ENCODE results near the gene PGD.
"Not testable (repeated sequence)": the region's sequence is repeated elsewhere in the genome, so short reads cannot be mapped to it uniquely, and the experiment has no call there.

PGD gene

DNA sequence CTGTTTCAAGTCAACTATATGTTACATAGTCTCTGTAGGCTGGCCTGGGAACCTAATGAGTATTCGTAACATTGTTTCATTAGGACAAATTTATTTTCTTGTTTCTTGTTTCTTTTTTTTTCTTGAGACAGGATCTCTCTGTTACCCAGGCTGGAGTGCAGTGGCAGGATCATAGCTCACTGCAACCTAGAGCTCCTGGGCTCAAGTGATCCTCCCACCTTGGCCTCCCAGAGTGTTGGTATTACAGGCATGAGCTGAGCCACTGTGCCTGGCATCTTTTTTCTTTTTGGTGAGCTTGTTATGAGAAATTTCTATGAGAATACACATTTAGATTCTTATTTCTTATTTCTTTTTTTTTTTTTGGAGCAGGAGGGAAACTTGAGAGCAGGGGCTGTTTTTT, 38.2 kb downstream of the PGD start:
- no peak for DNase-seq (ENCODE audit: low read depth in 2 of 2)

DNA sequence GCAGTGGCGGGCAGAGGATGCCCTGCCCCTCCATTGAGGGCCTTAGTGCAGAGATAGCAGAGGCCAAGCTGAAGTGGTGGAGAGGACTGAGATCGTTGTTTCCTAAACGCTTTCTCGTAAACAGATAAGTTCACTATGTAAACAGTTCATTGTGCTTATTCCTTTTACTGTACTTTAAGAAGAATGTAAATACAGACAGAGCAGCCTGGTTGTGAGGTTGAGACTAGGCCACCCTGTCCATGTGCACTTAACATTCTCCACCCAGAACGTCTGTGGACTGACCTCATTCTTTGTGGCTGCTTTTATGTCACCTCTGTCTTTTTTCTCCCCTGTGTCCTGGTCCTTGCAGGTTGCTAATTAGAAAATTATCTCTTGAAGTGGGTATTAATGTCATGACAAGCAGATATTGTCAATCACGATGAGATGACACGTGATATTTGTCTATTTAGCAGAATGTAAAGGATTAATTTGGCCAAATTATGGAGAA, 39.9 kb downstream of the PGD start:
- DNase-seq (ENCODE audit: low read depth in 2 of 2): no peak

DNA sequence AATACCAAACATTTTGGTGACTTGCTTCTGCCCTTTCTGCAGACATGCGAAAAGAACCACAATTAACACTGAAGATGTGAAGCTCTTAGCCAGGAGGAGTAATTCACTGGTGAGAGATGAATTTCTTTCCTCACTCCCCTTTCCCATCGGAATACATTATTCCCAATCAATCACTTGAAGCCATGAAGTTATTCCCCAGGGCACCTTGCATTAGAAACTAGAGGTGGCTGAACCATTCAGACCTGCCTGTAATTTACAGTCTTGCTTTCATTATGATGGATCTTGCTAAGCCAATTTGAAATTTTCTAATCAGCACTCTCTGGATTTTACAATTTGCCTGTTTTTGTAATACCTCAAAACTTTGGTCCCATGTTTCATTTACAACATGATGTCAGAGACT, 41.4 kb downstream of the PGD start:
- no peak for DNase-seq (ENCODE audit: low read depth in 2 of 2)

DNA sequence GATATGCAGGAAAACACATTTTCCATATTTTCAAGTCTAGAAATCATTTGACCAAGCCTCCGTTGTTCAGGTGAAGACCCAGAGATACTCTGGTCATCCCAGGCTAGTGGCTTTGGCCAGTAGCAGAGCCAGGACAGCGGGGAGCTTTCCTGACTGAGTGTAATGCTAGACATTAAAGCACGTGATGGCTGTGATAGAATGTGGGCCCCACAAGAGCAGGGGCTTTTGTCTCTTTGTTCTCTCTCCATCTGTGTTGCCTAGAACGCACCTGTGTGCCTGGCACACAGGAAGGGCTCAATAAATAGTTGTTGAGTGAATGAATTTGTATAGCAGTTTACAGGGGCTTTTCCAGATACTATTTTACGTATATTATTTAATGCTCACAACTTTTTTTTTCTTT, 41.9 kb downstream of the PGD start:
- DNase-seq (ENCODE audit: low read depth in 2 of 2): no peak

DNA sequence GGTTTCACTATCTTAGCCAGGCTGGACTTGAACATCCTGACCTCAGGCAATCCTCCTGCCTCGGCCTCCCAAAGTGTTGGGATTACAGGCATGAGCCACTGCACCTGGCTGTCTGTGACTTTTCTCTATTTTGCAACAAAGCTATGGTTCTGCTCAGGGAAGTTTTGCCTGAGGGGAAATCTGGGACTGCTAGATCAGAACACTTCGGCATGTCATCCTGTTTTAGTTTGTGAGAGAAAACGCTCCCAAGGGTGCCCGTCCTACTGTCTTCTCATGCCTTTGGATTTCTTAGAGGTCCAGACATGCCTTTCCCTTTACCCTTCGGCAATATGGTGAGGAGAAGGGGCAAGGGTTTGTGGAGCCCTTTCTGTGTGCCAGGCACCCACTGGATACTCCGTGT, 45.4 kb downstream of the PGD start:
- no peak for DNase-seq (ENCODE audit: low read depth in 2 of 2)

DNA sequence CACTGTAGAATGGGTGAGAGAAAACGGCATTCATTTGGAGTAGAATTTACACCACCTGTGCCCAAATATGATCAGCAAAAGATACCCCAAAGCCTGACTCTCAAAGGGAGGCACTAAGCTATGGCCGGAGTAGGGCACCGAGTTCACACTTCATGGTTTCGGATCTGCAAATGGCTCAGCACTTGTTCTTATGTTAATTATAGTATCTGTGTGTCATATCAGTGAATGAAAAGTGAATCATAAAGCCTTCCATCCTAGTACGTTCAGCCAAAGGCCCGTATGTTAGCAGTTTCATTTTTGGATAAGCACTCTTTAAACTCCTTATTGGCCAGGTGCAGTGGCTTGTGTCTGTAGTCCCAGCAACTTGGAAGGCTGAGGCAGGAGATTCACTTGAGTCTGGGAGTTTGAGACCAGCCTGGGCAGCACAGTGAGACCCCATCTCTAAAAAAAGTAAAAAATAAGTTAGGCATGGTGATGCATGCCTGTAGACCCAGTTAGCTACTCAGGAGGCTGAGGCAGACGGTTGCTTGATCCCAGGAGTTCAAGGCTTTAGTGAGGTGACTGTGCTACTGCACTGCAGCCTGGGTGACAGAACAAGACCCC, 46.0 kb downstream of the PGD start:
- DNase-seq (ENCODE audit: low read depth in 2 of 2): no peak

DNA sequence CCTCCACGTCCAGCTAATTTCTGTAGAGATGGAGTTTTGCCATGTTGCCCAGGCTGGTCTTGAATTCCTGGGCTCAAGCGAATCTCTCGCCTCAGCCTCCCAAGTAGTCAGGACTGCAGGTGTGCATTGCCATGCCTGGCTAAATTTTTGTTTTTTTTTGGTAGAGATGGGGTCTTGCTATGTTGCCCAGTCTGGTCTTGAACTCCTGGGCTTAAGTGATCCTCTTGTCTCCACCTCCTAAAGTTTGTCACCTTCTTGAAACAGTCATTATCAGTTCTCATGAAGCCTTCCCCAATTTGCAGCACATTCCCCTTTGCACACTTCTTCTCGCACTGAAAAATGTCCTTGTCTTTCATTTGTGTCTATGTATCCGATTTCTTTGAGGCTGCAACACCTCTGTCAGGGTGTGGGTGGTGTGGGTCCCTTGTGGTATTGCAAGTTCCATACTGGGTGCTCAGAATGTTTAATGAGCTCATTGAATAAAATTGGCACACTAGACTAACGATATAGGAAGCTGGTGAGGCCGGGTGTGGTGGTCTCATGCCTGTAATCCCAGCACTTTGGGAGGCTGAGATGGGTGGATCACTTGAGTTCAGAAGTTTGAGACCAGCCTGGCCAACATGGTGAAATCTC, 48.0 kb downstream of the PGD start:
- no peak for DNase-seq (ENCODE audit: low read depth in 2 of 2)

DNA sequence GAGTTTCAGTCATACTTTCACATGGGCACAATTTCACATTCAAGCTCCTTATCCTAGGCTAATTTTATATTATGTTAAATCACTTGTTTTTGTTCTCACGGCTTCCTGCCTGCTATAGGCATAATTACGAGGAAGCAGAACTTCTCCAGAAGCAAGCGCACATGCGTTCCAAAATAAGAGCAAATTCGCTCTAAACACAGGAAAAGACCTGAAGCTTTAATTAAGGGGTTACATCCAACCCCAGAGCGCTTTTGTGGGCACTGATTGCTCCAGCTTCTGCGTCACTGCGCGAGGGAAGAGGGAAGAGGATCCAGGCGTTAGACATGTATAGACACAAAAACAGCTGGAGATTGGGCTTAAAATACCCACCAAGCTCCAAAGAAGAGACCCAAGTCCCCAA, 50.9 kb downstream of the PGD start, which contains the start of gene CORT:
TSS of gene CORT (plus strand) at position 281 of the 400 bp plus-strand sequence. CDS start 193 bp downstream, outside the sequence.
- no peak for DNase-seq (ENCODE audit: low read depth in 2 of 2)

DNA sequence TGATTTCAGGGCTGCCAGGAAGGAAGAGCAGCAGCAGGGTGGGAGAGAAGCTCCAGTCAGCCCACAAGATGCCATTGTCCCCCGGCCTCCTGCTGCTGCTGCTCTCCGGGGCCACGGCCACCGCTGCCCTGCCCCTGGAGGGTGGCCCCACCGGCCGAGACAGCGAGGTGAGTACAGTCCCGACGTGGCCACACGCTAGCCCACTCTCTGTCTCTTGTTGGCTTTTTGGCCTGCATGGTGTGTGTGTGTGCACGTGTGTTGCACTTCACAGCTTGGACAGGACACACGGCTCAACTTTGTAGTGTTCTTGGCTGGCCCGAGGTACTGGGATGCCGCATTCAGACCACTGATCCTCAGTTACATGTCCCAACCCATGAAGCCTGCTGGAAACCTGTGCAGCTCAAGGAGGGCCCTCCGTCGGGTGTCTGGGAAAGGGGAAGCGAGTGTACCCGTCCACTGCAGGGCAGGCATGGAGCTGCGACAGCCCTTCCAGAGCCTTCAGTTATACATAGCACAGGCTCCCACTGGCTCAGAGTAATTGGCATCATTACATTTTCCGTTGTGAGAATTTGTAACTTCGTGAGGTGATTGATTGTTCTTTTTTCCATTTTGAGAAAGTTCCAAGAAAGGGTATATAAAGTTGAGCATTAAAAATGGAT, 51.4 kb downstream of the PGD start:
- DNase-seq (ENCODE audit: low read depth in 2 of 2): no peak

DNA sequence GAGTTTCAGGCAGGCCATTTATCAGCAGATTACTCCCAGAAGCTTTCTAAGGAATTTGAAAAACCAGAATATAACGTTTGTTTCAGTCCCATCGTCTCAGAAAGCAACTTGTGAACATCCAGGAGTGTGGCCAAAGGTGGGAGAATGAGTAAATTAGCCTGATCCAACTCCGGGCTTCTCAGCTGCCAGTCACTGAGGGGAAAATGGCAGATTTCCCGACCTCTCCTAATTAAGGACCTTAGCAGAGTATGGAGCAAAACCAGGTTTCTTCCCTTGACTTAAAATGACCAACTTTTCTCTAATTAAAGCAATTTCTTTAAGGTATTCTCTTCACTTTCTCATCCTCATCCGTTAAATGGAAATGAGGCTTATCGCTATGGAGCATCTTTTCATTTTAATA, 52.0 kb downstream of the PGD start:
- DNase-seq (ENCODE audit: low read depth in 2 of 2): no peak

DNA sequence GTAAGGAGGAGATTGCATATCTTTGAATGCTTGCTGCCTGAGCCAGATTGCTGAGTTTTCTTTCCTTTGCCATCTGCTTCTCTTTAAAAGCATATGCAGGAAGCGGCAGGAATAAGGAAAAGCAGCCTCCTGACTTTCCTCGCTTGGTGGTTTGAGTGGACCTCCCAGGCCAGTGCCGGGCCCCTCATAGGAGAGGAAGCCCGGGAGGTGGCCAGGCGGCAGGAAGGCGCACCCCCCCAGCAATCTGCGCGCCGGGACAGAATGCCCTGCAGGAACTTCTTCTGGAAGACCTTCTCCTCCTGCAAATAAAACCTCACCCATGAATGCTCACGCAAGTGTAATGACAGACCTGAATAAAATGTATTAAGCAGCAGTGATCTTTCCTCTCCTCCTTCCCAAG, 52.4 kb downstream of the PGD start:
- no peak for DNase-seq (ENCODE audit: low read depth in 2 of 2)

DNA sequence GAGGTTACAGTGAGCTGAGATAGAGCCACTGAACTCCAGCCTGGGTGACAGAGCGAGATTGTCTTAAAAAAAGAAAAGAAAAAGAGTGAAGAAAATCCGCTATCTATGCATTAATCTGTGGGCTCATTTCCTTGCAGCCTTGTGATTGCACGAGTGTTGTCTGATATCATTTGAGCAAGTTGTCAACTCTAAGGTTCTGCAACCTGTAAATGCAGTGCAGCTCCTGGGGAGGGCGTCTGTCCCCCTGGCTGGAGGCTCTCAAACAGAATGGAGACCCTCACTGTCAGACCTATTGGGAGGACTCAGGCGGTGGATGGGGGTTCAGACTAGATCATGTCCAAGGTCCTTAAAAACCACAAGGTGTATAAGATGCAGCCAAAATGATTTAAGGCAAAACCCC, 57.2 kb downstream of the PGD start:
- no peak for DNase-seq (ENCODE audit: low read depth in 2 of 2)

DNA sequence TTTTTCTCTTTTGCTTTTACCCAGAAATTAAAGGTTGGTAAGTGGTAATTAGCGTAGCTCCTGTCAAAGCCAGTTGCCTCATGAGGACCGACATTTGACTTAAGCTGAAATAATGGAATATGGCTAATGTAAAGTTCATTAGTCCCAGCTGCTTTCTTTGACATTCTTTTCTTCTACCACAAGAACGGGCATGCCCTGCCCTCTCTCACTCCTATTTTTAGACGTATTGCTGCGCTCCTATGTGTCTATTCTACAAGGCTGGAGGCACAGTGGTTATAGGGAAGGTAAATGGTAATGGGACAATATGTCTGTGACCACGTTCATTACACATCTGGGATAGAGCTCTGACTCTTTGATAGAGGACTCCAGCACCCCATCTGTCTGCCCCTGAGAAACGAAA, 57.8 kb downstream of the PGD start:
- no peak for DNase-seq (ENCODE audit: low read depth in 2 of 2)

DNA sequence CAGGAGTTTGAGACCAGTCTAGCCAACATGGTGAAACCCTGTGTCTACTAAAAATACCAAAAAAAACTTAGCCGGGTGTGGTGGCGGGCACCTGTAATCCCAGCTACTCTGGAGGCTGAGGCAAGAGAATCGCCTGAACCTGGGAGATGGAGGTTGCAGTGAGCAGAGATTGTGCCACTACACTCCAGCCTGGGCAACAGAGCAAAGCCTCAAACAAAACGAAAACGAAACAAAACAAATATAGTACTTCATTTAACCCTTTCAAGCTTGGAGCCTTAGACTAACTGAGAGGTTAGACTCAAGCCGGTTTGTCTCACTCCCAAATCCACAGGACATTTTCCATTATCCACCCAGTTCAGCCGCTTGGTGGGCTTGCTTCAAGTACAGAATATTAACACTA, 58.6 kb downstream of the PGD start:
- DNase-seq (ENCODE audit: low read depth in 2 of 2): not testable (repeated sequence)

DNA sequence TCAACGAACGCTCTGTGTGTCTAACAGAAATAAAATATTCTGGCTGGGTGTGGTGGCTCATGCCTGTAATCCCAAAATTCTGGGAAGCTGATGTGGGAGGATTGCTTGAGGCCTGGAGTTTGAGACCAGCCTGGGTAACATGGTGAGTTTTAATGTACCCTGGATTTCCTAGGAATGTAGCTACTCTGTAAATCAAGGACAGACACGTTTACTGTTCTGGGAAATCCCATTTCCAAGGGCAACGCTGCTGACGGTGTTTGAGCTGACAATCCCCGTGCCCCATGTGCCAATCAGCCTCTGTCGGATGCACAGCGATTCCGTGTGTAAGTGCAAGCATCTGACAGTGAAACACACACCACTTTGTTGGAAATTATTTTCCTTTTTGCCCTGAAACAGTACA, 59.0 kb downstream of the PGD start:
- DNase-seq (ENCODE audit: low read depth in 2 of 2): no peak

DNA sequence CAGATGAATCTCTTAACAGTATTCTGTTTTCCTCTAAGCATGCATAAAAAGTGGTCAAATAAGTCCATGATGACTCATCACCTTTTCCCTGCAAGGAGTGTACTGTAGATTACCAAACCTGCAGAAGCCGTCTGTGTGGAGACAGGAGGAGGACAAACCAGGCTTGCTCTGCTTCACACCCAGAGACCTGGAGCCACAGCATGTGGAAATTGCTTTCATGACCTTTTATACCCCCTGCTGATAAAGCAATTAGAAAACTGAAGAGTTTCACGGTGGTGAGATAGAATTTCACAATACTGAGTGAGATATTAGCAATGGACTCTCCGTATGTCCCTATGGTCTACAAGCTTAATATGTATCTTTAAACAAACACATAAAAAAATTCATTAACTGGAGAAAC, 60.3 kb downstream of the PGD start:
- no peak for DNase-seq (ENCODE audit: low read depth in 2 of 2)

DNA sequence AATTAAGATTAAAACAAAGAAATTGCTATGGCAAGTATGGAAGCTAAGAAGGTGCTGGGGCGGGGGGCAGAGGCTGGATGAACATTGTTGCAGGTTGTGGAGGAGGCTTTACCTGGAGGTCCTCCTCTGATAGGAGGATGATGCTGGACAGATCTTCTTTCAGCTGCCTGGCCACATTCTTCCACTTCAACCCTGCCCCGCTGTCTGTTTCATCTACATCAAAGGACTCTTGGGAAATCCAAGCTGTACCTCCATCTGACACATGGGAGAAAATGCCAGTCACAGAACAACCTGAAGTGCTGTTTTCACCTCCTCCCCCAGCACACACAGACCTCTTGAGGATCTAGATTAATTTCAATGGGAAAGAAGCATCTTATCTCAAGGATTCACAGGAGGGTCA, 68.2 kb downstream of the PGD start:
- no peak for DNase-seq (ENCODE audit: low read depth in 2 of 2)

DNA sequence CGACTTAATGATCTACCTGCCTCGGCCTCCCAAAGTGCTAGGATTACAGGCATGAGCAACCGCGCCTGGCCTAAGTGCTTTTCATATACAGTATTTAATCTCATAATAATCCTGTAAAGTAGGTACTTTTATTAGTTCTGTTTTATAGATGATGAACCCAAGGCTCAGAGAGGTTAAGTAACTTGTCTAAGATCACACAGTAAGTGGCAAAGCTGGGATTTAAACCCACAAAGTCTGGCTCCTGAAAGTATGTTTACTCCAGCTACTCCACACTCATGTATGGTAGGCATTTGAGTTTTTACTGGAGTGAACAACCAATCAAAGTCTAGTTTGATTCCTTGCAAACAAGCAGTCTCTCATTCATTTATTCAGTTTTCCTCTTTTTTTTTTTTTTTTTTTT, 71.2 kb downstream of the PGD start:
- no peak for DNase-seq (ENCODE audit: low read depth in 2 of 2)

Measured in activated CD4-positive, alpha-beta T cell treated with anti-CD3 and anti-CD28 coated beads for 24 hours (primary cell).